GM18508 (cell line): ENCODE data around the gene CACNB3.
"Not testable (repeated sequence)": the region's sequence is repeated elsewhere in the genome, so short reads cannot be mapped to it uniquely, and the experiment has no call there.

Experiments used
- ATAC-seq: cut with Tn5 transposase; IDR thresholded peaks from one replicate; pipeline ENCODE4 v1.9.1; 2021; ENCODE audit warnings: moderate number of reproducible peaks; ENCODE audit not compliant: insufficient read depth, unreplicated experiment

The CACNB3 gene

DNA sequence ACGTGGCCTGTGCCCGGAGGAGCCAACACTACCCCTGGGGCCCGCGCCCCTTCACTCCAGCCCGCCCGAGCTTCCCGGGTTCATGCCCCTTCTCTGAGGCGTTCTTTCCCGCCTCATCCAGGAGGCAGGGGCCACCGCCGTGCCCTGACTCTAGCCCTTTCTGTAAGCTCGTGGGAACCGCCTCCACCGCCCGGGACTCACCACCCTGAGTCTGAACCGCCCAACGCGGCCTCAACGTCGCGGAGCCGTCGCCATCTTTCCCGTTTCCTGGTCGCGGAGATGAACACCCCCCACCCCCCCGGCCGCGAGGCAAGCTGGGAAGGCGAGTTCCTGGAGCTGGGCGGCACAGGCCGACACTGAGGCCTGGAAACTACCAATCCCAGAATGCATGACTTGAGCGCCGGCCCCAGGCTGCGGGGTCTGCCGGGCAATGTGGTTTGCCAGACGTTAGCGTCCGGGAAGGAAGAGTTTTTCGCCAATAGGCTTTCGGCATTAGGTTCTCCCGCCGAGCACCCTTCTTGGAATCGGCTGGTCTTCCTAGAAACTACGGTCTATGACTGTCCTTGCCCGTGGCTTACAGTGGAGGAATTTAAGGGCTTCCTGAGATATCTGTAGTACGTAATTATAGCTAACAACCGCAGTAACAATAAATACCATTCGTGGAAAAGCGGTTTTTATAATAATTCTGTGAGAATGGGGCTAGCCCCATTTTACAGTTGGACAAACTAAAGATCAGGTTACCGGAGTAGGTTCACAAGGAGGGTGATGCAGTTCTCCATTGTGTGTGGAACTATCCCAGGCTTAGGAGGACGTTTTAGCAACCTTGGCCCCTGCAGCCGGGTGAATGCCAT is 33.8 kb downstream of the CACNB3 start, which contains the start of gene DDX23:
Gene DDX23, minus strand, starts transcription at position 281 of the 851 bp plus-strand sequence. CDS start 6,381 bp downstream, outside the sequence.
- peak; percentile 76 for ATAC-seq

DNA sequence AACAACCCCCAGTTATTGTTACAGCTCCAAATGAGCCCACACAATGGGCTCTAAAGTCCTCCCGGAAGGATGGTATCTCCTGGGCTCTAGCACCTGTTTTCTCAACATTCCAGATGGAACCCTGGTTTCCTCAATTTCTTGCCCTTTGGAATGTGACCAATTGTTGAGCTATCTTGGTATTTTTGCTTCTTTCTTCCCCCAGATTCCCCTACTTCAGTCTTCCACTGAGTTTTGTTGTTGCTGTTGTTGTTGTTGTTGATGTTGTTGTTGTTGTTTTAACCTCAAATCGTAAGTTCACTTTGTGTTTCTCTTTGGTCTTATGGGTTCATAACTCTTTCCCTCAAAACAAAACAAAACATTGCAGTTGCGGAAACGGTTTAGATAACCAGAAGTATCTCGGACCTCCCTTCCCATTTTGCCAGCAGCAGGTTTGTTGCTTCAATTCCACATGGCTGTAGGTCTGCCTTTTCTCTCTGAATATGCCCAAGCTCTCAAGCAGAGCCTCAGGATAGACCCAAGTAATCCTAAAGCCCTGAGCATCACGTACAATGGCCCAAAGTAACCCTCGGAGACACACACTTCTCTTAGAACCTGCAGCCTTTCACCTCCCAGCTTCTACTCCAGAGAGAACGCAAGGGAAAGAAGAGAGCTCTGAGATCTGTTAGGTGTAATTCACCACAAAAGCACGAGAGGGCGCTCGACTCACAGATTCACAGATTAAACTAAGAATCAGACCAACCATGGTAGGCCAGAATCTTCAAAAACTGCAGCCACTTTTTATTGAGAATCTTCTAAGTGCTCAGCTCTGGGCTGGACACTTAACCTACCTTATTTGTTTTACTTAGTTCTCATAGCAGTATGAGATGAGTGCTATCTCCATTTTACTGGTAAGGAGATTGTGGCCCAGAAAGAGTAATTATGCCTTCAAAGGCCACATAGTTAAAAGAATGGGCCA is 34.7 kb downstream of the CACNB3 start:
- no peak for ATAC-seq

DNA sequence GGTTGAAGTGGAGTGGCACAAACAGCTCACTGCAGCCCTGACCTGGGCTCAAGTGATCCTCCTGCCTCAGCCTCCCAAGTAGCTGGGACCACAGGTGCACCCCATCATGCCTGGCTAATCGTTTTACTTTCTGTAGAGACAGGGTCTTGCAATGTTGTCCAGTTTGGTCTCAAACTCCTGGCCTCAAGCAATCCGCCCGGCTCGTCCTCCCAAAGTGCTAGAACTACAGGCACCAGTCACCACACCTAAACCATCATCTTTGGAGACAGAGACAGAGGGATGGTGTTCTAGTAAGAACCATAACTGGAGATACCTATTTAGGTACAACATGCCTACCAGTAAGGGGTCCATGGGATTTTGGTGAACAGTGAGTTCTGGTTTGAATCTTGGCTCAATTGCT is 36.2 kb downstream of the CACNB3 start:
- ATAC-seq: no peak

DNA sequence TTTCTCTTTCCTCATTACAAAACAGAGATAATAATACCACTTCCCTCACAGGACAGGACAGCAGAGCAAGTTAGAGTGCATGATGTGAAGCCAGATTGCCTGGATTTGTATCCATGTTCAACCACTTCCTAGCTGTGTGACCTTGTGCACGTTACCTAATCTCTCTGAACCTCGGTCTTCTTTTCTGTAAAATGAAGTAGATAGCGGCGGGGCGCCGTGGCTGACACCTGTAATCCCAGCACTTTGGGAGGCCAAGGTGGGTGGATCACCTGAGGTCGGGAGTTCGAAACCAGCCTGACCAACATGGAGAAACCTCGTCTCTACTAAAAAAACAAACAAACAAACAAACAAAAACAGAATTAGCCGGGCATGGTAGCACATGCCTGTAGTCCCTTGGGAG is 36.6 kb downstream of the CACNB3 start:
- ATAC-seq: not testable (repeated sequence)

DNA sequence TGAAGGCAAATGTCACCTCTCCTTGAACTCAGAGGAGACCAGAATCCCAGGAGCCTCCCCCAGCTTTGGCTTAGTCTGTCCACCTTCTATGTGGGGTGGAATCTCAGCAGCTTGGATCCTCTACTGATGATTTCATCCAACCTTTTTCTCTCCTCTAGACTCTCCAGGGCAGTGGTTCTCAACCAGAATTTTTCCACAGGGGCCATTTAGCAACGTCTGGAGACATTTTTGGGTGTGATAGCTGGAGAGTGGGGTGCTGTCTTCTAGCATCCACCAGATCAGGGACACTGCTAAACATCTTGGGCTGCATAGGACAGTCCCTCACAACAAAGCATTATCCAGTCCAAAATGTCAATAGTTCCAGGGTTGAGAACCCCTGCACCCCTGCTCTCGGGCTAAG is 38.1 kb downstream of the CACNB3 start:
- no peak for ATAC-seq

DNA sequence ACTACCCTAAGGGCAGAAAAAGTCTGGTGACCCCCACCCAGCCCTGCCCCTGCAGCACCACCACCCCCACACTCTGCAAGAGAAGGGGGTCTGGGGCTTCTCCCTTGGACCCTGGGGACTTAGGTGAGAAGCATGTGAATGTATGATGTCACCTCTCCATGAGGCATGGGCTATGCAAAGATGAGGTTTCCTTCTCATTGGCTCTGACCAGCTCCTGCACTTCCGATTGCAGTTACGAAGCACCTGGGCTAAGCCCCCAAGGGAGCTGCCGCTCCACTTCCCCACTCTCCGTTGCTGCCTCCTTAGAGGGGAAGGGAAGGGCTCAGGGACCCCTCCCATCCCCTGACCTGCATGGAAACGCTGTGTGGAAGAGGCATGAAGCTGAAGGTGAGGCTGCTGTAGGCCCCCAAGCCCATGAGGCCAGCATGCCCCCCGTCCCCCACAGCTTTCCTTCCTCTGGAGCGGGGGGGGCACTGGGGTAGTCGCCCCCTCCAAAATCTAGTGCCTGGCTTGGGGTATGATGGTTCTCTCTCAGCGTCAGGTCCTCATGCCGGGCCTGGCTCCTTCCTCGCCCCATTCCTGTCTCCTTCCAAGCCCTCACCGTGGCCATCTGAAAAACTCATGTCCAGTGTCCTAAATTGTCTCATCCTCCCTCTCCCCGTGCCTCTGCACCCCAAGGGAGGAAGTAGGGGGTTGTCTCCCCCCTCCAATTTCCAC is 39.1 kb downstream of the CACNB3 start:
- ATAC-seq: no peak

DNA sequence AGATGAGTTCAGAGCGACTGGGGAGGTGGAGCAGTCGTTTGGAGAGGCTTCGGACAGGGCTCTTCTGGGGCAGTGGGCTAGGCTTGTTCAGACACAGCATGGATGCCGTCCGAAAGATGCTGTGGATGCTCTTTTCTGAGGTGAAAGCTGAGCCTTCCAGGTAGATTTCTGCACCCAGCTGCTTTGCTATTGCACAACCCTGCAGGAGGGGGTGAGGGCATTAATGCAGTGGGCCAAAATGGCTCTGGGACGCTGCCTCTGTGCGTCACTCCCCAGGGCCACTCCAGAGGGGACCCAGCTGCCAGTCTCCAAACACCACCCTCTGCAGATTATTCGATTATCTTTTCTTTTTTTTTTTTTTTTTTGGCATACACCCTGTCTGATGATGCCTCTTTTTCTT is 39.7 kb downstream of the CACNB3 start:
- no peak for ATAC-seq

DNA sequence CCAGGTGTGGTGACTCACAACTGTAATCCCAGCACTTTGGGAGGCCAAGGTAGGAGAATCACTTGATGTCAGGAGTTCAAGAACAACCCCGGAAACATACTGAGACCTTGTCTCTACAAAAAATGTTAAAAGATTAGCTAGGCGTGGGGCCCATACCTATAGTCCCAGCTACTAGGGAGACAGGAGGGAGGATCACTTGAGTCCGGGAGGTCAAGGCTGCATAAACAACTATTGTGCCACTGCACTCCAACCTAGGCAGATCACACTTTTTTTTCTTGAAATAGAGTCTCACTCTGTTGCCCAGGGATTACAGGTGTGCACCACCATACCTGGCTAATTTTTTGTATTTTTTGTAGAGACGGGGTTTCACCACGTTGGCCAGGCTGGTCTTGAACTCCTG is 41.3 kb downstream of the CACNB3 start:
- no peak for ATAC-seq

DNA sequence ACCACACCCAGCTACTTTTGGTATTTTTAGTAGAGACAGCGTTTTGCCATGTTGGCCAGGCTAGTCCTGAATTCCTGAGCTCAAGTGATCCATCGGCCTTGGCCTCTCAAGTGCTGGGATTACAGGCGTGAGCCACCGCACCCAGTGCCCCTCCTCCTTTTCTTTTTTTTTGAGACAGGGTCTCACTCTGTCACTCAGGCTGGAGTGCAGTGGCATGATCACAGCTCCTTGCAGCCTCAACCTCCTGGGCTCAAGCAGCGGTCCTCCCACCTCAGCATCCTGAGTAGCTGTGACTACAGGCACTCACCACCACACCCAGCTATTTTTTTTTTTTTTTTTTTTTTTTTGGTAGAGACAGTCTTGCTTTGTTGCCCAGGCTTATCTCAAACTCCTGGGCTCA is 41.9 kb downstream of the CACNB3 start:
- not testable (repeated sequence) for ATAC-seq

DNA sequence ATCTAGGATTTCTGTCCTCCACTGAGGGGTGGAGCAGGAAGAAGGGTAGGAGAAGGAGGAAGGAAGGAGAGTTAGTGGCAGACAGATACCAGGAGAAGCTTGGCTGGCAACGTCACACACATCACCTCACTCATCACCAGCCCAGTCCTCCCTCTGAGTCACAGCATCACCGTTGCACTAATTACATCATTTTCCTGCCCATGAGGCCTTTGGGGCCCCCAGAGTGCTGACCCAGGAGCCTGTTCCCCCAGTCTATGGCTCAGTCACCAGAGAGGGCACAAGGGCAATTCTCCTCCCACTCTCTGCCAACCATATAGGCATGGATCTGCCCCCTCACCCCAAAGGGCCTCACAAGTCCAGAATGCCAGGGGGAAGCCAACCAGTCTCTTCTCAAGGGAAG is 42.8 kb downstream of the CACNB3 start:
- no peak for ATAC-seq

DNA sequence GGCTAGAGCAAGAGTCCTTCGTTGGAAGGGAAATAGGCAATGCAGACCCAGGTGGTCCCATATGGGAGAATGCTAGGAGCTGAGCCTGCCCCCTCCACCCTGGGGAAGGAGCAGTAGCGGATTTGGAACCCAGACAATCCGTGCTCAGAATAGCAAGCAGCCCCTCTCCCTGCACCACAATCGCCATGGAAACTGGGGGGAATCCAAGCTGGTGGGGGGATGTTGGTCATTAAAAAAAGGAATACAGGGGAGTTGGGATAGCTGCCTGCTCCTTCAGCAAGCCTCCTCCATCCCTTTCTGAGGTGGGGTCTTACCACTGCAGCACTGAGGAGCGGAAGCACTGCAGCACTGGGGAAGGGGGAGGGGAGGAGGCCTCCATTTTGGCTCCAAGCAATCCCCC is 44.5 kb downstream of the CACNB3 start:
- ATAC-seq: no peak

DNA sequence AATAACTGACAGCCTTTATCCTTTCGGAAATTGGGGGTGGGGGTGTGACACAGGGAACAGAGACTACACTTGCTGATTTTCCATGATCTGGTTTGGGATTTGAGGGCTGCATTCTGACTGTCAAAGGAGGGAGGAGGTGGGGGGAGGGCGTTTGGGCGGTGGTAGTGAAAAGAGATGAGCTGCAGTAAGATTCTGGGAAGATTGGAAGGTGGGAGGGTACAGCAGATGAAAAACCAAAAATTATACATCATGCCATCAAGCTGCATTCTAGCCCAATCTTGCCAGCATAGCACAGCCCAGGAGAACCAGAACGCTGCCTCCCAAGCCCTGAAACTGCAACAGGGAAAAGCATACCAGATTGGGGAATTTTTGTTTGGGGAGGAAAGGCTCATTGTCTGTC is 45.0 kb downstream of the CACNB3 start:
- no peak for ATAC-seq

DNA sequence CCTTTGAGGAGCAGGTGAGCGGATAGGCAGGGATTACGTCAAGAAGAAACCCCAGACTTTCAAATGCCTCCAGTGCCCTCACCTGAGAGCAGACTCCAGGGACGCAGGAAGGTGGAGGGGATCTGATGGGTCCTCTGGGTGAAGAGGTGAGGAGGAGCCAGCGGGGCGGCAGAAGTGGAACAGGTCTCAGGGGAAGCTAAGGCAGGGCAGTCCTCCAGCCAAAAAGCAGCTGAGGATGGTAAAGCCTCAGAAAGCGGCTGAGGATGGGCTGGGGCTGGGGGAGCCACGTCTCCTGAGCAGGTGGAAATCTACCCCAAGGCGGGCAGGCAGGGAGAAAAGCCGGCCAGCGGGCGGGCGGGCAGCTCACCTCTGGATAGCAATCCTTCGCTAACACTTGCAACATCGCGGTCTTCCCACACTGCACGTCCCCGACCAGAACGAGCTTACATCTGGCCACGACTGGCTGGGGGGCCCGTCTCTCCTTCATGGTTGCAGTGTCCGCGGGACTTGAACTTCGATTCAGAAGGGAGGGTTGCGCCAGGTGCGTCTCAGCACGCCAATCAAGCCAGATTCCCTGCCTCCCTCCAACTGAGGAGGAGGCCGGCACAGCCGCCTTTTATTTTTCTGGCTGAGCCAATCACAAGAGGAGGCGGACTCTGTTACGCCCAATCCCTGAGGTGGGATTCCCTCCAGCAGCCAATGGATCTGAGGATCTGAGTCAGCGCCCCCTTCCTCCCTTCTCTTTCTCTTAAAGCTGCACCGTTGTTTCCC is 47.2 kb downstream of the CACNB3 start, which contains the start of gene RND1:
Gene RND1, minus strand, starts transcription at position 590 of the 771 bp plus-strand sequence. Its CDS starts 103 bp downstream, at position 487.
- peak; percentile 76 for ATAC-seq

DNA sequence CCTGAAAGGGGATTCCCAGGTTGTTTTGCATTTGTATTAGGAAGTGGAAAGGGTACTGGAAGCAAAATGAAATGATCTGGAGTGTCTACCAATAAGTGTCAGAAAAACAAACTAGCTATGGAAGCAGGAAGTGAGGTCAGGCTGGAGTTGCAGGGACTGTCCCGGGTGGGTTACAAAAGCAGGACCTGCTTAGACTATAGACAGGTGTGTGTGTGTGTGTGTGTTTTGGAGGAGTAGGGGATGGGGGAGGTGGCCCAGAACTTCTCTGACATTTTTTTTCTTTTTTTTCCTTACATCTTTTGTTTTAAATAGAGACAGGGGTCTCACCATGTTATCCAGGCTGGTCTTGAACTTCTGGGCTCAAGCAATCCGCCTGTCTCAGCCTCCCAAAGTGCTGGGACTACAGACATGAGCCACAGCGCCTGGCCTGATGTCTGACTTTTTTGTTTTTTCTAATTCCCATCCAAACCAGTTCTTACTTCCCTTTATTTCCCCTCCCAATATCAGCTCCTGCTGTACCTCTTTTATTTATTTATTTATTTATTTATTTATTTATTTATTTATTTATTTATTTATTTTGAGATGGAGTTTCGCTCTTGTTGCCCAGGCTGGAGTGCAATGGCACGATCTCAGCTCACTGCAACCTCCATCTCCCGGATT is 47.9 kb downstream of the CACNB3 start:
- ATAC-seq: no peak

DNA sequence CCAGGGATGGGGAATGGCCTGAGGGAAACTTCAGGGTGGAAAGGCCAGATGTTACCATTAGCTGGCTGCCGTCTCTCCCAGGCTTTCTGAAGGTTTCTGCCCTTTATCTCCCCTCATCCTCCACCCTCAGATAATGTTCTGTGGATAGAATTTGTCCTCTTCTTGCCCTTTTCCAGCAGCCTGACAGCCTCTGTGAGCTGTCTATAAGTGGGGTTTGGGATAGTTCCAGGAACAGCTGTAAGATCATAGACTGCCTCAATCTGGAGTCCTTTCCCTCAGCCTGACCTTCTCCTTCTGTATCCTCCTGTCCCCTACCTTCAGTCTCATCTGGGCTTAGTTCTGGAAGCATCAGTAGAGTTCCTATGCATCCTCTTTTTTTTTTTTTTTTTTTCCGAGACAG is 50.2 kb downstream of the CACNB3 start:
- no peak for ATAC-seq

DNA sequence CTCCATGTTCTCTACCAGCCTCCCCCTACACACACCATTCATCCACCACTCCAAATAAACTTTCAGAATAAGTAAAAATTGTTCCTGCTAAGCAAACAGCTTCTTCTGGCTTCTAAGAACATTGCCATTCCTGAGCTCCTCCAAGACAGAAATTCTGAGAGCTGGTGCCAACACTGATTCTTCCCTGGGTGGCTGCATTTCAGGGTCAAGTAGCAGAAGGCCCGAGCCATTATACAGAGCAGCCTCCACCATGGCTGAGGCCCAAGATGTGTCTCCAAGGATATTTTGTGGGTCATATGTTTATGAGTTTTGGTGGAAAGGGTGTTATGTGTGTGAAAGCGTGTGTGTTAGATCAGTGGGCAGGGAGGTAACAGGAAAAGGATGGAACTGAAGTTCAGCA is 50.9 kb downstream of the CACNB3 start:
- ATAC-seq: no peak

DNA sequence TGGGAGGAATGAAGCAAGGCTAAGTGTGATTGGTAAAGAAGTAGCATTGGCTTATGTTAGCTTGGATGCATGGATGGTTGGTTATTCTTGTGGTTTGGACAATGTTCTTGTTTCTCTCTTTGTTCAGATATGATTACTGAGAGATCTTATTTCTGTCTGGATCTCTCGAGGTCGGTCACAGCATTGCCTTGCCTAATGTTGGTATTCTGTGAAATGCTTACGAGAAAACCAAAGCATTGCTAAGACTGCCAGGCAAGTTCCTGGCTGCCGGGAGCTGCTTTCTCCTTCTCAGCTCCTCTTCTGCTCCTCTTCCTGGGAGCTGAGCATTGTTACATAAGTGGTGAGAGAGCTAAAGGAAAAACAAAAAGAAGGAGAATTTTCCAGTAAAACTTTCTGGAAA is 54.8 kb downstream of the CACNB3 start:
- ATAC-seq: no peak

DNA sequence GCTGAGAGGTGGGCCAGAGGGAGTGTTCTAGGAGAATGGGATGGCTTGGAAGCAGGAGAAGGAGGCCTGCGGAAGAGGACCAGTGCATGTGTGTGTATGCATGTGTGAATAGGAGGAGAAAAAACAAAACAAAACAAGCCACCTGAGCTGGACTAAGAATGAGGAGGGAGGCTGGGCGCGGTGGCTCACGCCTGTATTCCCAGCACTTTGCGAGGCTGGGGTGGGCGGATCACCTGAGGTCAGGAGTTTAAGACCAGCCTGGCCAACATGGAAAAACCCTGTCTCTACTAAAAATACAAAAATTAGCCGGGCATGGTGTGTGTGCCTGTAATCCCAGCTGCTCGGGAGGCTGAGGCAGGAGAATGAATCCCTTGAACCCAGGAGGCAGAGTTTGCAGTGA is 55.2 kb downstream of the CACNB3 start:
- not testable (repeated sequence) for ATAC-seq

DNA sequence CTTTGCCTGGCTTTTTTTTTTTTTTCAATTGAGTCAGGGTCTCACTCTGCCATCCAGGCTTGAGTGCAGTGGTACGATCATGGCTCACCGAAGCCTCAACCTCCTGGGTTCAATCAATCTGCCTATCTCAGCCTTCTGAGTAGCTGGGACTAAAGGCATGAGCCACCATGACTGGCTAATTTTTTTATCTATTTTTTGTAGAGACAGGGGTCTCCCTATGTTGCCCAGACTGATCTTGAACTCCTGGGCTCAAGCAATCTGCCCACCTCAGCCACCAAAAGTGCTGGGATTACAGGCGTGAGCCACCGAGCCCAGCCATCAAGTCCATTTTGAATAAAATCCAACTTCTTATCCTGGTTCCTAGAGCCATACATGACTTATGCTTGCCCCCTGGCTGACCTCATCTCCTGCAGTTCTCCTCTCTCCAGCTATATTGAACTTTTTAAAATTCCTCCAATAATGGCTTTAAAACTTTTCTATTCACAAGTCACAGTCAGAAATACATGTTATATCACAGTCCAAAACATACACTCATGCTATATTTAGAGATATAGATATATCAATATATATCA is 57.7 kb downstream of the CACNB3 start:
- ATAC-seq: no peak
